ENCODE results near the gene USHBP1. TPM values are rescaled to one million over a fixed set of nuclear protein-coding genes. Genes with fewer than 3 reads are reported as not detected.

Gene USHBP1
- total and polyA plus RNA-seq, 2 of the 4 experiments (the other 2 are of a cell fraction), result not detected

GRCh38 chr19:17254636-17255035, 9.9 kb downstream of the USHBP1 start:
- no peak overlapping the region for H2BK5ac ChIP-seq (ENCODE audit: low read depth, low read length, poor library complexity, severe bottlenecking)
- H4K20me1 ChIP-seq (ENCODE audit: insufficient read depth, low read length), result no peaks in the 10 kb centered on the region
- H3K79me1 ChIP-seq (ENCODE audit: low read depth in 1 of 2, low read length in 2 of 2), result no peaks in the 10 kb centered on the region
- H4K5ac ChIP-seq (ENCODE audit: low read depth, low read length), result no peak overlapping the region
- H3K27me3 ChIP-seq (ENCODE audit: control insufficient read depth, insufficient read depth, low read length), result no peaks in the 10 kb centered on the region; the same call in 1 of the 2 replicates
- 78% methylated on average over 3 of the region's 10 CpGs; no CpG with 5 or more reads in 1 of the 2 experiments for WGBS, 2 experiments (ENCODE audit: extremely low coverage in 2 of 2, insufficient read length in 1 of 2)
- no peaks in the 10 kb centered on the region for H3K4me1 ChIP-seq (ENCODE audit: control insufficient read depth, insufficient read depth, low read length)
- no peak overlapping the region for H3K4me2 ChIP-seq (ENCODE audit: low read depth, low read length)
- H3K18ac ChIP-seq (ENCODE audit: low read depth, low read length), result no peak overlapping the region
- no peak overlapping the region for H2BK15ac ChIP-seq (ENCODE audit: low read depth, low read length)
- no peak overlapping the region for H3K56ac ChIP-seq (ENCODE audit: extremely low read depth, insufficient read depth, low read length)
- no peak for ATAC-seq (ENCODE audit: low read depth)
- H3K14ac ChIP-seq (replicated peaks; ENCODE audit: low read depth, low read length), result no peak overlapping the region
- no peaks in the 10 kb centered on the region for H3K36me3 ChIP-seq (ENCODE audit: control insufficient read depth, insufficient read depth, low read length)
- dilution Hi-C loops (cut with HindIII; ENCODE audit: low sequenced_read_pairs, unreplicated experiment), result no loop called here
- H3K9me1 ChIP-seq (ENCODE audit: insufficient read depth, low read length), result 0 out of 2 replicates have a peak, but pooled peaks cover 2% of the 10 kb centered on the region
- intact Hi-C loops (cut with micrococcal nuclease), result no loop called here
- no peak overlapping the region for H2BK20ac ChIP-seq (ENCODE audit: low read depth, low read length)
- no peak overlapping the region for H2BK120ac ChIP-seq (ENCODE audit: low read depth, low read length)
- peaks cover 8% of the 10 kb centered on the region for H3K9me3 ChIP-seq (ENCODE audit: control insufficient read depth, insufficient read depth, low read length)
- ChIA-PET POLR2A (ENCODE audit: unreplicated experiment) (no interaction called here), CTCF (no interaction called here)
- no peak overlapping the region for H4K8ac ChIP-seq (ENCODE audit: low read depth in 2 of 2, low read length in 2 of 2)
- no peak overlapping the region for H3K27ac ChIP-seq (ENCODE audit: insufficient read depth, low read length)
- no peak overlapping the region for H3K4ac ChIP-seq (ENCODE audit: low read depth, low read length)
- no peak overlapping the region for H3K23ac ChIP-seq (ENCODE audit: low read depth, low read length)
- no peak overlapping the region for H2AK5ac ChIP-seq (ENCODE audit: low read depth, low read length)
- no peak overlapping the region for H2AK9ac ChIP-seq (replicated peaks; ENCODE audit: low read depth, low read length, poor library complexity)
- no peak for DNase-seq
- no peak overlapping the region for H3K9ac ChIP-seq (ENCODE audit: low read depth, low read length)
- in situ Hi-C loops (cut with MboI; ENCODE audit: low sequenced_read_pairs), result no loop called here
- H3K4me3 ChIP-seq (ENCODE audit: insufficient read depth, low read depth, low read length), result no peak overlapping the region
- H4K91ac ChIP-seq (ENCODE audit: insufficient read depth, low read depth, low read length), result no peak overlapping the region
- H2AFZ ChIP-seq (replicated peaks; ENCODE audit: low read length, poor library complexity), result no peak overlapping the region
- no peak for TF ChIP-seq MXI1 (IDR thresholded peaks at IDR 0.05; ENCODE audit: borderline replicate concordance, low read depth, low read length)
- no peak for TF ChIP-seq MAZ (IDR thresholded peaks at IDR 0.05; ENCODE audit: borderline replicate concordance, low read depth, low read length)
- no peak for TF ChIP-seq USF2 (IDR thresholded peaks at IDR 0.05; ENCODE audit: low read depth, low read length)
- TF ChIP-seq POLR2A (IDR thresholded peaks at IDR 0.05; ENCODE audit: low read depth, low read length), result no peak
- TF ChIP-seq, protein P1, sequence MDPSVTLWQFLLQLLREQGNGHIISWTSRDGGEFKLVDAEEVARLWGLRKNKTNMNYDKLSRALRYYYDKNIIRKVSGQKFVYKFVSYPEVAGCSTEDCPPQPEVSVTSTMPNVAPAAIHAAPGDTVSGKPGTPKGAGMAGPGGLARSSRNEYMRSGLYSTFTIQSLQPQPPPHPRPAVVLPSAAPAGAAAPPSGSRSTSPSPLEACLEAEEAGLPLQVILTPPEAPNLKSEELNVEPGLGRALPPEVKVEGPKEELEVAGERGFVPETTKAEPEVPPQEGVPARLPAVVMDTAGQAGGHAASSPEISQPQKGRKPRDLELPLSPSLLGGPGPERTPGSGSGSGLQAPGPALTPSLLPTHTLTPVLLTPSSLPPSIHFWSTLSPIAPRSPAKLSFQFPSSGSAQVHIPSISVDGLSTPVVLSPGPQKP (IDR thresholded peaks at IDR 0.05; ENCODE audit: borderline replicate concordance, low read depth, low read length), result no peak
- no peak for TF ChIP-seq RAD21 (IDR thresholded peaks at IDR 0.05; ENCODE audit: low read length)
- no peak for TF ChIP-seq NFE2L2 (IDR thresholded peaks at IDR 0.05; ENCODE audit: low read depth, low read length)
- TF ChIP-seq BHLHE40 (IDR thresholded peaks at IDR 0.05; ENCODE audit: low read depth, low read length), result no peak
- no peak for TF ChIP-seq CEBPB (IDR thresholded peaks at IDR 0.05; ENCODE audit: low read depth, low read length)
- no peak for TF ChIP-seq SMC3 (IDR thresholded peaks at IDR 0.05; ENCODE audit: low read depth, low read length)
- no peak for TF ChIP-seq FOS (IDR thresholded peaks at IDR 0.05; ENCODE audit: low read depth, low read length)
- TF ChIP-seq CHD1 (IDR thresholded peaks at IDR 0.05; ENCODE audit: low read depth, low read length), result no peak
- TF ChIP-seq RFX5 (IDR thresholded peaks at IDR 0.05; ENCODE audit: low read depth, low read length), result no peak
- TF ChIP-seq MAFK (IDR thresholded peaks at IDR 0.05; ENCODE audit: low read depth, low read length), result no peak
- no peak for TF ChIP-seq RCOR1 (IDR thresholded peaks at IDR 0.05; ENCODE audit: insufficient replicate concordance, low read length)
- TF ChIP-seq, protein P2, sequence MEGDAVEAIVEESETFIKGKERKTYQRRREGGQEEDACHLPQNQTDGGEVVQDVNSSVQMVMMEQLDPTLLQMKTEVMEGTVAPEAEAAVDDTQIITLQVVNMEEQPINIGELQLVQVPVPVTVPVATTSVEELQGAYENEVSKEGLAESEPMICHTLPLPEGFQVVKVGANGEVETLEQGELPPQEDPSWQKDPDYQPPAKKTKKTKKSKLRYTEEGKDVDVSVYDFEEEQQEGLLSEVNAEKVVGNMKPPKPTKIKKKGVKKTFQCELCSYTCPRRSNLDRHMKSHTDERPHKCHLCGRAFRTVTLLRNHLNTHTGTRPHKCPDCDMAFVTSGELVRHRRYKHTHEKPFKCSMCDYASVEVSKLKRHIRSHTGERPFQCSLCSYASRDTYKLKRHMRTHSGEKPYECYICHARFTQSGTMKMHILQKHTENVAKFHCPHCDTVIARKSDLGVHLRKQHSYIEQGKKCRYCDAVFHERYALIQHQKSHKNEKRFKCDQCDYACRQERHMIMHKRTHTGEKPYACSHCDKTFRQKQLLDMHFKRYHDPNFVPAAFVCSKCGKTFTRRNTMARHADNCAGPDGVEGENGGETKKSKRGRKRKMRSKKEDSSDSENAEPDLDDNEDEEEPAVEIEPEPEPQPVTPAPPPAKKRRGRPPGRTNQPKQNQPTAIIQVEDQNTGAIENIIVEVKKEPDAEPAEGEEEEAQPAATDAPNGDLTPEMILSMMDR (conservative IDR thresholded peaks at IDR 0.05; ENCODE audit: low read depth, low read length), result no peak
- BruUV-seq (replicated peaks), result no TSS peak
